Karpas-422 (cell line): ENCODE results near the gene CREB5. TPM values are rescaled to one million over a fixed set of nuclear protein-coding genes. Genes with fewer than 3 reads are reported as not detected.
A peak's percentile ranks its signal among the peaks of the same experiment; 100 is the strongest.

ENCODE experiments used
- DNase-seq: peaks from one replicate; pipeline ENCODE4 v3.0.0-alpha.2; 2015
- H2AFZ ChIP-seq: fragments of 200-600 bp; sonication (generic); 2 replicates; pipeline ENCODE4 v1.6.1; 2014; ENCODE audit warnings: antibody characterized with exemption, low read length, mixed read lengths
- H3K27ac ChIP-seq: fragments of 200-600 bp; sonication (generic); 2 replicates; pipeline ENCODE4 v1.5.1; 2014; ENCODE audit warnings: mild to moderate bottlenecking, low read length, moderate library complexity
- H3K27me3 ChIP-seq: fragments of 200-600 bp; sonication (generic); 2 replicates; pipeline ENCODE4 v1.6.1; 2014; ENCODE audit warnings: low read length, mixed read lengths
- H3K36me3 ChIP-seq: fragments of 200-600 bp; sonication (generic); 2 replicates; pipeline ENCODE4 v1.6.1; 2014; ENCODE audit warnings: low read length, mixed read lengths; ENCODE audit not compliant: insufficient read depth
- H3K4me1 ChIP-seq: fragments of 200-600 bp; sonication (generic); 2 replicates; pipeline ENCODE4 v1.6.1; 2014; ENCODE audit warnings: mild to moderate bottlenecking, low read length, mixed read lengths
- H3K4me2 ChIP-seq: fragments of 200-600 bp; sonication (generic); 2 replicates; pipeline ENCODE4 v1.6.1; 2014; ENCODE audit warnings: low read length, low read depth, mild to moderate bottlenecking; ENCODE audit not compliant: poor library complexity, severe bottlenecking
- H3K4me3 ChIP-seq: fragments of 200-600 bp; sonication (generic); 2 replicates; pipeline ENCODE4 v1.5.1; 2014; ENCODE audit warnings: mild to moderate bottlenecking, antibody characterized with exemption, low read length, mixed read lengths
- H3K79me2 ChIP-seq: fragments of 200-600 bp; sonication (generic); 2 replicates; pipeline ENCODE4 v1.6.1; 2014; ENCODE audit warnings: mild to moderate bottlenecking, low read length, mixed read lengths
- H3K9ac ChIP-seq: fragments of 200-600 bp; sonication (generic); 2 replicates; pipeline ENCODE4 v1.6.0; 2014; ENCODE audit warnings: low read length
- H3K9me2 ChIP-seq: fragments of 200-600 bp; sonication (generic), shearing (Covaris generic); replicated peaks from 2 replicates; pipeline ENCODE4 v1.6.0; 2014; ENCODE audit warnings: mild to moderate bottlenecking, low read length, moderate library complexity; ENCODE audit not compliant: insufficient read depth
- H3K9me3 ChIP-seq: fragments of 300-700, 200-600 bp; sonication (generic); 2 replicates; pipeline ENCODE4 v1.6.1; 2014; ENCODE audit warnings: low read length, mixed read lengths
- H4K20me1 ChIP-seq: fragments of 200-600 bp; sonication (generic); 2 replicates; pipeline ENCODE4 v1.6.1; 2014; ENCODE audit warnings: mild to moderate bottlenecking, antibody characterized with exemption, low read length, low read depth; ENCODE audit not compliant: insufficient read depth
- total RNA-seq: library from RNA; depleted of rRNA; stranded (reverse); fragments of >200 nt; shearing (Covaris generic); gene quantifications from 2 replicates; pipeline ENCODE4 v1.2.3, GENCODE V29; 2014; ENCODE audit warnings: low replicate concordance

Gene CREB5
- total RNA-seq, 1 experiment from 2014 or later, result 52.1 TPM

- H3K4me3 ChIP-seq, result no peak overlapping the region
- peaks cover 14% of the 10 kb centered on the region for H3K4me1 ChIP-seq
- H3K27me3 ChIP-seq, result no peaks in the 10 kb centered on the region
- H3K27ac ChIP-seq, result no peak overlapping the region
- no peaks in the 10 kb centered on the region for H3K79me2 ChIP-seq
- H3K9ac ChIP-seq, result no peak overlapping the region
- H3K9me3 ChIP-seq, result no peaks in the 10 kb centered on the region
- no peaks in the 10 kb centered on the region for H4K20me1 ChIP-seq
- H2AFZ ChIP-seq, result no peak overlapping the region
- no peaks in the 10 kb centered on the region for H3K9me2 ChIP-seq
- no peaks in the 10 kb centered on the region for H3K36me3 ChIP-seq
- DNase-seq, result no peak
- no peak overlapping the region for H3K4me2 ChIP-seq
These were observed 3.2 kb upstream of the CREB5 start for GRCh38 chr7:28408960-28409715.

GRCh38 chr7:28409716-28410627 lies 2.3 kb upstream of the CREB5 start:
- H3K9ac ChIP-seq, result peak overlapping the region; percentile 43; the same call in 1 of the 2 replicates
- H3K9me2 ChIP-seq, result no peaks in the 10 kb centered on the region
- no peaks in the 10 kb centered on the region for H3K27me3 ChIP-seq
- peak overlapping the region; percentile 72 for H3K4me2 ChIP-seq
- H3K27ac ChIP-seq, result no peak overlapping the region
- no peaks in the 10 kb centered on the region for H4K20me1 ChIP-seq
- H2AFZ ChIP-seq, result no peak overlapping the region
- peaks cover 14% of the 10 kb centered on the region for H3K4me1 ChIP-seq
- no peaks in the 10 kb centered on the region for H3K9me3 ChIP-seq
- no peaks in the 10 kb centered on the region for H3K36me3 ChIP-seq
- H3K4me3 ChIP-seq, result peak overlapping the region; percentile 68; the same call in 1 of the 2 replicates
- no peak for DNase-seq
- no peaks in the 10 kb centered on the region for H3K79me2 ChIP-seq

- peaks cover 14% of the 10 kb centered on the region for H3K4me1 ChIP-seq
- H2AFZ ChIP-seq, result peak overlapping the region; percentile 99
- H3K9me3 ChIP-seq, result no peaks in the 10 kb centered on the region
- H3K4me3 ChIP-seq, result peak overlapping the region; percentile 68
- no peaks in the 10 kb centered on the region for H4K20me1 ChIP-seq
- H3K27me3 ChIP-seq, result no peaks in the 10 kb centered on the region
- H3K9me2 ChIP-seq, result no peaks in the 10 kb centered on the region
- no peaks in the 10 kb centered on the region for H3K36me3 ChIP-seq
- H3K79me2 ChIP-seq, result no peaks in the 10 kb centered on the region
- no peak overlapping the region for H3K27ac ChIP-seq
- DNase-seq, result peak; percentile 71
- H3K9ac ChIP-seq, result peak overlapping the region; percentile 43
- peak overlapping the region; percentile 72 for H3K4me2 ChIP-seq
These were observed 1.4 kb upstream of the CREB5 start for GRCh38 chr7:28410628-28411531.

GRCh38 chr7:28413011-28413410 lies 693 bp downstream of the CREB5 start:
- Histone ChIP-seq H3K79me2 (no peaks in the 10 kb centered on the region), H3K36me3 (no peaks in the 10 kb centered on the region), H3K9ac (no peak overlapping the region), H3K4me1 (peaks cover 20% of the 10 kb centered on the region), H3K27ac (no peak overlapping the region), H3K4me2 (no peak overlapping the region), H3K4me3 (no peak overlapping the region), H3K9me3 (no peaks in the 10 kb centered on the region), H4K20me1 (no peaks in the 10 kb centered on the region), H3K9me2 (no peaks in the 10 kb centered on the region), H2AFZ (no peak overlapping the region), H3K27me3 (no peaks in the 10 kb centered on the region)
- no peak for DNase-seq

GRCh38 chr7:28414453-28414852 lies 2.1 kb downstream of the CREB5 start:
- Histone ChIP-seq H3K4me3 (no peak overlapping the region), H3K4me2 (no peak overlapping the region), H4K20me1 (no peaks in the 10 kb centered on the region), H3K4me1 (peaks cover 22% of the 10 kb centered on the region), H3K9me2 (no peaks in the 10 kb centered on the region), H3K36me3 (no peaks in the 10 kb centered on the region), H3K79me2 (no peaks in the 10 kb centered on the region), H3K9me3 (no peaks in the 10 kb centered on the region), H2AFZ (no peak overlapping the region), H3K27me3 (no peaks in the 10 kb centered on the region), H3K27ac (no peak overlapping the region), H3K9ac (no peak overlapping the region)
- DNase-seq, result no peak

- no peak overlapping the region for H2AFZ ChIP-seq
- no peaks in the 10 kb centered on the region for H3K36me3 ChIP-seq
- no peak overlapping the region for H3K27ac ChIP-seq
- no peaks in the 10 kb centered on the region for H4K20me1 ChIP-seq
- peaks cover 8% of the 10 kb centered on the region for H3K4me1 ChIP-seq
- no peak overlapping the region for H3K4me3 ChIP-seq
- no peak overlapping the region for H3K4me2 ChIP-seq
- H3K79me2 ChIP-seq, result no peaks in the 10 kb centered on the region
- H3K9me2 ChIP-seq, result no peaks in the 10 kb centered on the region
- H3K9ac ChIP-seq, result no peak overlapping the region
- no peaks in the 10 kb centered on the region for H3K27me3 ChIP-seq
- no peak for DNase-seq
- no peaks in the 10 kb centered on the region for H3K9me3 ChIP-seq
These were observed 5.1 kb downstream of the CREB5 start for GRCh38 chr7:28417321-28417940.

GRCh38 chr7:28418311-28418710 lies 6.0 kb downstream of the CREB5 start:
- Histone ChIP-seq H3K4me1 (peaks cover 8% of the 10 kb centered on the region), H3K27me3 (no peaks in the 10 kb centered on the region), H4K20me1 (no peaks in the 10 kb centered on the region), H3K9me3 (no peaks in the 10 kb centered on the region), H3K79me2 (no peaks in the 10 kb centered on the region), H3K9me2 (no peaks in the 10 kb centered on the region), H3K4me3 (no peak overlapping the region), H3K4me2 (no peak overlapping the region), H2AFZ (no peak overlapping the region), H3K36me3 (no peaks in the 10 kb centered on the region), H3K9ac (no peak overlapping the region), H3K27ac (no peak overlapping the region)
- no peak for DNase-seq
